GM18526 (cell line): ENCODE results near the gene ANKRD40CL.

Experiments used
- POLR2A ChIP-seq: IDR thresholded peaks from 3 replicates; pipeline ENCODE4 v1.6.1; 2011; ENCODE audit not compliant: insufficient read length; ENCODE audit errors: extremely low read depth

The ANKRD40CL gene

GRCh38 chr17:50797135-50797810, 30.0 kb upstream of the ANKRD40CL start:
- TF ChIP-seq POLR2A = no peak

GRCh38 chr17:50794361-50794760, 27.0 kb upstream of the ANKRD40CL start:
- TF ChIP-seq POLR2A = no peak

DNA sequence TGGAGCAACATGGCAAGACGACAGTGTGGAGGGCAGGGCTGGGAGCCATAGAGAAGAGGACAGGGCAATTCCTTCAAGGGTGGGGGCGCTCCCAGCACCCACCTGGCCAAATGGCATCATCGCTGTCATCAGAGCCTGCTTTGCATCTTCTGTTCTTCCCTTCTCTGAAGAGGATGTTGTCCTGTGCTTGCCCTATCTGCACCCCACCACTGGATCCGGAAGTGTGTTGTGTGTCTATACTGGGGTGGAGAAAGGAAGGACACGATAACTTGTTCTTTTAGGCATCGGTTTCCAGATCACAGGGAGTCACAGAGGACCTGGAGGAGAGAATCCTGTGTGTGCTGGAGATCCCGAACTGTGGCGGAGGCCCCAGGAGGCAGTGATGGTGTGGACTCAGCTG, 25.7 kb upstream of the ANKRD40CL start:
- TF ChIP-seq POLR2A = no peak

- no peak for TF ChIP-seq POLR2A
Observed at GRCh38 chr17:50792132-50792531, 24.8 kb upstream of the ANKRD40CL start.

DNA sequence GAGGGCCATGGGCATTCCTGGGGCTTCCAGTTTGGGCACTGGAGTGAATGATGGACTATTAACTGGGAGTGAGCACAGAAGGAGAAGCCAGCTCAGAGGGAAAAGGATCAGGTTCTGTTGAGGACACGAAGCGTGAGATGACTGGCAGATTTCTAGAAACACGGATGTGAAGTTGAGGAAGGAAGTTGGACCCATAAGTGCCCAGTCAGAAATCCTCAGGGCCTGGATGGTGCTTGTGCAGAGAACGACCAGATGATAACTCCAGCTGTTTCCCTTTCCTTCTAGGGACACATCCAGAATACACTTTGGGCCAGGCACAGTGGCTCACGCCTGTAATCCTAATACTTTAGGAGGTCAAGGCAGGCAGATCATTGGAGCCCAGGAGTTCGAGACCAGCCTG, 23.3 kb upstream of the ANKRD40CL start:
- no peak for TF ChIP-seq POLR2A

DNA sequence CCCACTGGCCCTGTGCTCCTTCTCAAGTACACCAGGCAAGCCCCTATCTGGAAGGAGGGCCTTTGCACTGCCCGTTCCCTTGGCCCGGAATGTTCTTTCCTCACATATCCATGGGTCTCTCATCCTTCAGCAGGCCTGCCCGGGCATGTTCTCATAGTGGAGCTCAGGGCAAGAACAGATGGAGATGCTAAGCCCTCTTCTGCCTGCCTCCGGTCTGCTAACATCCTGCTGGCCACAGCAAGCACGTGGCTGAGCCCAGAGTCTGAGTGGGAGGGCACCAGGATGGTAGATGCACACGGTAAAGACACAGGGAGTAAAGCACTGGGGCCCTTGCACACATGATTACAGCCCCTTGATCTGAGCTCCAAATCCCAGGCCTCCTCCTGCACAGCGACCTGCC, 19.8 kb upstream of the ANKRD40CL start:
- no peak for TF ChIP-seq POLR2A

- no peak for TF ChIP-seq POLR2A
Observed at GRCh38 chr17:50785946-50786570, 18.7 kb upstream of the ANKRD40CL start.

GRCh38 chr17:50785126-50785525, 17.8 kb upstream of the ANKRD40CL start:
- no peak for TF ChIP-seq POLR2A

DNA sequence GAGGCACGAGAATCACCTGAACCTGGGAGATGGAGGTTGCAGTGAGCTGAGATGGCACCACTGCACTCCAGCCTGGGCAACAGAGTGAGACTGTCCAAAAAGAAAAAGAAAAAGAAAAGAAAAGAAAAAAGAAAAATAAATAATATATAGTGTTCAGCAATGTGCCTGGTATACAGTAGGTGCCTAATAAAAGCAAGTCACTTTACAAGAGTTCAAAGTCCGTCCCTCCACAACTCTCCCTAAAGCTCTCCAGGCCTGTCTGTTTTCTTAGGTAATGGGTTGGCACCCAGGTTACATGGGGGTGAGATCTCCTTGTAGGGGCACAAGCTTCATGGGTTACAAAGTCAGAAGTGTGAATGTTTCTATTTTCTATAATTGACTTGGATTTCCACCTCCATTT, 16.6 kb upstream of the ANKRD40CL start:
- TF ChIP-seq POLR2A = no peak

DNA sequence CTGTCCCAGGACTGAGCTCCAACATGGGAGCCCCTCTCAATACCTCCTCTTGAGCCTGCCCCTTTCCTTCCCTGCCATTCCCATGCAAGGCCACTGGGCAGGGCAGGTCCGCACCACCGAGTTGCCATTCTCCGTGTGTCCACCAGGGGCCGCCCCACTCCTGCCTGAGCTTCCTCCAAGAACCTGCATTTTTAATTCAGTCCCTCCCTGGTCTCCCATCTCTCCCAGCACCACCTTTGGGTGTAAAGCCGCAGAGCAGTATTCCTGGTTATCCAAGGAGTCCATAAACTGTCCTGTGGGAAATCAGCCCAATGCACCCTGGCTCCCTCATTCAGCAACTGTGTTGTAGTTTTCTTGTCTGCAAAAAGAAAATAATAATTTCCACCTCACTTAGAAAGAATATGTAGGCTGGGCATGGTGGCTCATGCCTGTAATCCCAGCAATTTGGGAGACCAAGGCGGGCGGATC, 15.9 kb upstream of the ANKRD40CL start:
- TF ChIP-seq POLR2A = no peak

DNA sequence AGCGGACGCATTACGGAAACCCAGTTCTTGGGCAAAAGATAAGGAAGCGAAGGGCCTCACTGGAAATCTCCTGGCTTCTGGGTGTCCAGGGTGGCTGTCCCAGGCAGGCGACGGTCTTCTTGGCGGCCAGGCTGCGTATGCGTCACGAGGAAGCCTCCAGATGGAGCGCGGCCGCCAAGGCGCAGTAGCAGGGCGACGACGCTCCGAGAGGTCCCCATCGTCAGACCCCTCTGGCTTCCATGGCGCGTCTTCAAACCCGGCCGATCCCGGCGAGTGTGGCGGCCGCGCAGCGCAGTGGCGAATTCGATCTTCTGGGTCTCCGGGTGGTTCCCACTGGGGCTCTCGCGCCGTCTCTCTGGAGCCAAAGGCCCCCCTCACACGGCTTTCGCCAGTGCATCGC, 13.8 kb upstream of the ANKRD40CL start:
- no peak for TF ChIP-seq POLR2A

GRCh38 chr17:50779747-50780353, 12.5 kb upstream of the ANKRD40CL start:
- TF ChIP-seq POLR2A = no peak

GRCh38 chr17:50778988-50779387, 11.7 kb upstream of the ANKRD40CL start:
- no peak for TF ChIP-seq POLR2A

GRCh38 chr17:50778471-50778870, 11.2 kb upstream of the ANKRD40CL start:
- no peak for TF ChIP-seq POLR2A

GRCh38 chr17:50775926-50776325, 8.6 kb upstream of the ANKRD40CL start:
- no peak for TF ChIP-seq POLR2A

DNA sequence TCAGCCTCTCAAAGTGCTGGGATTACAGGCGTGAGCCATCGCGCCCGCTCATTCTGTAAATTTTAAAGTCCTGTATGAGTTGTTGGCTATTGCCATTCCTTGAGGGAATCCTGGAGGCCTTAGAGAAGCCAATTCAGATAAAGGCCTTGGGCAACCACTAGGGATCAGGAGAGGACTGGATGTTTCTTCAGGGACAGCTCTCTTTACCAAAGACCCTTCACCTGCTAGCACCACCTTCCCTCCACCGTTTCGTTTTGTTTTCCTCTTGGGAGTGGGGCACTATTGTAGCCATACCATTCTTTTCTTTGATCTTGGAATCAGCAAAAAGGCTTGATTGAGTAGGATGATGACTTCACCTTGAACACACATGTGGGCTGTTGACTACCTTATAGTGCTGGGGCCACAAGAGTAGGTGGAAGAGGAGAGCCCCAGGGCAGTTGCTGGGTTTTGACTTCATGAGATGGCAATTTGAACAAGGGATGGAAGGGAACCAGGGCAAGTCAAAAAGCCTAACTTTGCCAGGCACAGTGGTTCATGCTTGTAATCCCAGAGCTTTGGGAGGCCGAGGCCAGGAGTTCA, 7.0 kb upstream of the ANKRD40CL start:
- TF ChIP-seq POLR2A = no peak
